HG03558 (cell line): ENCODE measurements around the gene MPZL2.
"Not testable (repeated sequence)": the region's sequence is repeated elsewhere in the genome, so short reads cannot be mapped to it uniquely, and the experiment has no call there.

Experiments used
- ATAC-seq: cut with Tn5 transposase; IDR thresholded peaks from one replicate; pipeline ENCODE4 v1.9.1; 2021; ENCODE audit warnings: moderate number of reproducible peaks; ENCODE audit not compliant: unreplicated experiment; ENCODE audit errors: extremely low read depth

The MPZL2 gene

GRCh38 chr11:118263695-118264568, at the start of gene MPZL2:
TSS of gene MPZL2 (minus strand) at chr11:118264297. CDS start at chr11:118264153, 144 bp downstream.
- no peak for ATAC-seq

- ATAC-seq, result no peak
Measured at GRCh38 chr11:118313242-118313641, 49.1 kb upstream of the MPZL2 start.

GRCh38 chr11:118312328-118312727, 48.2 kb upstream of the MPZL2 start:
- ATAC-seq, result no peak

GRCh38 chr11:118311518-118311917, 47.4 kb upstream of the MPZL2 start:
- ATAC-seq, result no peak

GRCh38 chr11:118310781-118311485, 46.8 kb upstream of the MPZL2 start:
- no peak for ATAC-seq

- ATAC-seq, result no peak
Measured at GRCh38 chr11:118310271-118310670, 46.2 kb upstream of the MPZL2 start.

GRCh38 chr11:118308995-118309528, 45.0 kb upstream of the MPZL2 start:
- not testable (repeated sequence) for ATAC-seq

GRCh38 chr11:118306556-118306955, 42.5 kb upstream of the MPZL2 start:
- ATAC-seq, result no peak

GRCh38 chr11:118305726-118306125, 41.6 kb upstream of the MPZL2 start:
- no peak for ATAC-seq

- no peak for ATAC-seq
Measured at GRCh38 chr11:118304568-118305248, 40.6 kb upstream of the MPZL2 start, which contains the start of gene CD3E. TSS of gene CD3E (plus strand) at chr11:118304730. CDS start at chr11:118304953, 223 bp downstream.

- no peak for ATAC-seq
Measured at GRCh38 chr11:118304227-118304567, 40.1 kb upstream of the MPZL2 start.

- ATAC-seq, result no peak
Measured at GRCh38 chr11:118301600-118302195, 37.6 kb upstream of the MPZL2 start.

- no peak for ATAC-seq
Measured at GRCh38 chr11:118295815-118296454, 31.8 kb upstream of the MPZL2 start.

- ATAC-seq, result no peak
Measured at GRCh38 chr11:118295199-118295598, 31.1 kb upstream of the MPZL2 start.

- ATAC-seq, result no peak
Measured at GRCh38 chr11:118294053-118294452, 30.0 kb upstream of the MPZL2 start.

- ATAC-seq, result no peak
Measured at GRCh38 chr11:118291477-118292135, 27.5 kb upstream of the MPZL2 start.

- ATAC-seq, result no peak
Measured at GRCh38 chr11:118290923-118291322, 26.8 kb upstream of the MPZL2 start.

GRCh38 chr11:118289401-118289800, 25.3 kb upstream of the MPZL2 start:
- ATAC-seq, result no peak

- ATAC-seq, result no peak
Measured at GRCh38 chr11:118287006-118287405, 22.9 kb upstream of the MPZL2 start.
